A673 (cell line): ENCODE measurements around the gene FCRL1. TPM values are rescaled to one million over a fixed set of nuclear protein-coding genes. Genes with fewer than 3 reads are reported as not detected.

Source experiments
- BruUV-seq: library from RNA; stranded (reverse); fragments of 400-500 nt; replicated peaks from 2 replicates; lab custom pipeline; 2021; lab: Mats Ljungman, UMichigan
- CTCF ChIA-PET: fragments of 300-600 bp; sonication (Branson Sonifier 250); formaldehyde crosslinking; loops from one replicate; lab custom pipeline; 2022; ENCODE audit warnings: antibody characterized with exemption; lab: Charles Lee
- POLR2A ChIA-PET: fragments of 300-600 bp; sonication (Branson Sonifier 250); formaldehyde crosslinking; loops from one replicate; lab custom pipeline; 2022; ENCODE audit warnings: antibody characterized with exemption; ENCODE audit not compliant: low non-redundant PET; lab: Charles Lee
- DNase-seq: peaks from one replicate; pipeline ENCODE4 v3.0.0-alpha.2; 2015; ENCODE audit warnings: low spot score
- H3K27ac ChIP-seq: fragments of 200-600 bp; sonication (generic); 2 replicates; pipeline ENCODE4 v1.5.1; 2016; ENCODE audit warnings: mixed run types, low read depth, mild to moderate bottlenecking, mixed read lengths, antibody characterized with exemption, low read length; ENCODE audit not compliant: poor library complexity, severe bottlenecking
- H3K27me3 ChIP-seq: fragments of 200-600 bp; sonication (generic); replicated peaks from 2 replicates; pipeline ENCODE4 v1.6.1; 2017; ENCODE audit warnings: mixed run types, low read depth, mild to moderate bottlenecking, mixed read lengths, antibody characterized with exemption, low read length; ENCODE audit not compliant: insufficient read depth, poor library complexity
- H3K36me3 ChIP-seq: fragments of 200-600 bp; sonication (generic); 2 replicates; pipeline ENCODE4 v1.6.1; 2016; ENCODE audit warnings: mixed run types, mild to moderate bottlenecking, mixed read lengths, antibody characterized with exemption, low read length; ENCODE audit not compliant: insufficient read depth, poor library complexity, severe bottlenecking
- H3K4me1 ChIP-seq: fragments of 200-600 bp; sonication (generic); 2 replicates; pipeline ENCODE4 v1.6.1; 2017; ENCODE audit warnings: mixed run types, mild to moderate bottlenecking, mixed read lengths, antibody characterized with exemption, low read length; ENCODE audit not compliant: insufficient read depth, poor library complexity, severe bottlenecking
- H3K4me3 ChIP-seq: fragments of 200-600 bp; sonication (generic); 2 replicates; pipeline ENCODE4 v1.5.1; 2016; ENCODE audit warnings: low read depth, mixed run types, mild to moderate bottlenecking, mixed read lengths, low read length; ENCODE audit not compliant: poor library complexity, severe bottlenecking
- H3K9me3 ChIP-seq: fragments of 200-600 bp; sonication (generic); 2 replicates; pipeline ENCODE4 v1.6.1; 2016; ENCODE audit warnings: mixed run types, low read depth, mild to moderate bottlenecking, mixed read lengths, antibody characterized with exemption, low read length; ENCODE audit not compliant: poor library complexity, severe bottlenecking
- CTCF ChIP-seq: fragments of 300-800, 200-600 bp; sonication (generic); conservative IDR thresholded peaks from 2 replicates; pipeline ENCODE4 v1.5.1; 2017; ENCODE audit warnings: low read depth, mild to moderate bottlenecking, antibody characterized with exemption, low read length, moderate library complexity, mixed read lengths
- EZH2 ChIP-seq: fragments of 200-600 bp; sonication (generic); IDR thresholded peaks from 2 replicates; pipeline ENCODE4 v1.6.1; 2017; ENCODE audit warnings: borderline replicate concordance, low read depth, mild to moderate bottlenecking, mixed read lengths, antibody characterized with exemption, low read length; ENCODE audit not compliant: poor library complexity, severe bottlenecking
- intact Hi-C: fragments of 100-400 bp; cut with micrococcal nuclease; formaldehyde crosslinking; loops from one replicate; pipeline ENCODE4 v1.10.0; 2022; ENCODE audit not compliant: unreplicated experiment
- total RNA-seq: library from RNA; stranded (reverse); gene quantifications from 2 replicates; pipeline ENCODE4 v1.2.3, GENCODE V29; 2021

The FCRL1 gene
- total RNA-seq, 1 experiment from 2014 or later, result not detected

- no peak within 1 kb of the TSS for H3K27ac ChIP-seq
- no peak for TF ChIP-seq CTCF
- no peak for TF ChIP-seq EZH2
- no peaks in the 10 kb centered on the region for H3K27me3 ChIP-seq
- DNase-seq, result no peak
- intact Hi-C loops, result loop anchor here (10.0 kb wide), 1 partner anchor 348 kb away; a partner anchor contains a TSS
- BruUV-seq, result no TSS peak
- no peaks in the 10 kb centered on the region for H3K9me3 ChIP-seq
- H3K4me1 ChIP-seq, result peaks cover 24% of the 10 kb centered on the region
- POLR2A ChIA-PET, result no interaction called here
- CTCF ChIA-PET, result no interaction called here
- H3K36me3 ChIP-seq, result no peaks in the 10 kb centered on the region
- H3K4me3 ChIP-seq, result no peak within 1 kb of the TSS
These were observed 42.9 kb downstream of the FCRL1 start, which contains the start of gene FCRL2 for GRCh38 chr1:157776971-157777391. Gene FCRL2 (minus strand): TSS chr1:157777132. CDS start chr1:157777073, 59 bp downstream.

GRCh38 chr1:157775101-157775870 is 44.6 kb downstream of the FCRL1 start:
- no peak for DNase-seq
- CTCF ChIA-PET, result no interaction called here
- Histone ChIP-seq H3K27me3 (no peaks in the 10 kb centered on the region), H3K9me3 (no peaks in the 10 kb centered on the region), H3K4me1 (peaks cover 32% of the 10 kb centered on the region), H3K4me3 (no peak overlapping the region), H3K36me3 (no peaks in the 10 kb centered on the region), H3K27ac (no peak overlapping the region)
- POLR2A ChIA-PET, result no interaction called here
- intact Hi-C loops, result loop anchor here (10.0 kb wide), 1 partner anchor 350 kb away; a partner anchor contains a TSS
- no TSS peak for BruUV-seq
- TF ChIP-seq EZH2 (no peak), CTCF (no peak)

- ChIA-PET CTCF (no interaction called here), POLR2A (no interaction called here)
- intact Hi-C loops, result loop anchor here (5.0 to 10.0 kb wide), 2 partner anchors 173 to 350 kb away; a partner anchor contains a TSS
These were observed 45.5 kb downstream of the FCRL1 start for GRCh38 chr1:157774412-157774811.

More at GRCh38 chr1:157774412-157774811, 45.5 kb downstream of the FCRL1 start:
- Histone ChIP-seq H3K36me3 (no peaks in the 10 kb centered on the region), H3K4me3 (no peak overlapping the region), H3K27ac (no peak overlapping the region), H3K27me3 (no peaks in the 10 kb centered on the region), H3K9me3 (no peaks in the 10 kb centered on the region), H3K4me1 (peaks cover 23% of the 10 kb centered on the region)
- no TSS peak for BruUV-seq
- TF ChIP-seq EZH2, result no peak
- no peak for TF ChIP-seq CTCF
- DNase-seq, result no peak
